GM10266 (cell line): ENCODE measurements around the gene OR8J1.
"Not testable (repeated sequence)": the region's sequence is repeated elsewhere in the genome, so short reads cannot be mapped to it uniquely, and the experiment has no call there.

Experiments
- DNase-seq: peaks from one replicate; pipeline ENCODE4 v3.0.0; 2012; ENCODE audit errors: extremely low spot score
- CTCF ChIP-seq: IDR thresholded peaks from 2 replicates; pipeline ENCODE4 v1.5.1; 2012; ENCODE audit warnings: mild to moderate bottlenecking, low read depth; ENCODE audit not compliant: control insufficient read depth, insufficient read depth; ENCODE audit errors: missing control alignments

OR8J1 gene

GRCh38 chr11:56375324-56375723 is 21.2 kb downstream of the OR8J1 start, which contains the start of gene OR8U1:
Gene OR8U1, plus strand, starts transcription at chr11:56375624. Its CDS starts 0 bp downstream, at chr11:56375624.
- no peak for DNase-seq
- TF ChIP-seq CTCF = no peak

- TF ChIP-seq CTCF = no peak
- no peak for DNase-seq
Observed at GRCh38 chr11:56380120-56380519, 26.0 kb downstream of the OR8J1 start.

GRCh38 chr11:56394381-56394780 is 40.3 kb downstream of the OR8J1 start:
- TF ChIP-seq CTCF = no peak
- DNase-seq = no peak

GRCh38 chr11:56396047-56396446 is 42.0 kb downstream of the OR8J1 start:
- no peak for DNase-seq
- TF ChIP-seq CTCF = no peak

- DNase-seq = not testable (repeated sequence)
Observed at GRCh38 chr11:56401858-56402461, 47.9 kb downstream of the OR8J1 start.

GRCh38 chr11:56404393-56404792 is 50.3 kb downstream of the OR8J1 start:
- no peak for TF ChIP-seq CTCF
- no peak for DNase-seq

GRCh38 chr11:56410801-56411200 is 56.7 kb downstream of the OR8J1 start:
- no peak for DNase-seq
- no peak for TF ChIP-seq CTCF
